ENCODE data around the gene THNSL1. TPM values are rescaled to one million over a fixed set of nuclear protein-coding genes. Genes with fewer than 3 reads are reported as not detected.

Gene THNSL1
- total RNA-seq, 6 experiments from 2014 or later = 4.9 to 13.6 (median 7.6) TPM

- H3K27me3 ChIP-seq = no peaks in the 10 kb centered on the region
- H3K36me3 ChIP-seq = no peaks in the 10 kb centered on the region
- peak in 3 of 4 donors; percentile 2 to 23 (median 15) for ATAC-seq
- H3K4me3 ChIP-seq = peak overlapping the region; percentile 8 to 45 (median 44)
- peaks cover 0 to 23% (median 0%) of the 10 kb centered on the region in 4 donors for H3K4me1 ChIP-seq
- 53% methylated on average over 11 of the region's 11 CpGs for WGBS (ENCODE audit: insufficient coverage, low coverage, low lambda C conversion rate, missing lambda C conversion rate)
- peak overlapping the region; percentile 83 to 99 (median 97) for H3K27ac ChIP-seq
- no peak for TF ChIP-seq POLR2A (IDR thresholded peaks at IDR 0.05)
- TF ChIP-seq CTCF (IDR thresholded peaks at IDR 0.05) = no peak
- intact Hi-C loops (cut with DNase I) = no loop called here
- no peaks in the 10 kb centered on the region for H3K9me3 ChIP-seq
- DNase-seq = no peak
These were observed 45.5 kb downstream of the THNSL1 start for GRCh38 chr10:25061711-25062449.

GRCh38 chr10:25063157-25063556, 46.7 kb downstream of the THNSL1 start:
- no CpG with 5 or more reads among the region's 1 CpG for WGBS (ENCODE audit: insufficient coverage, low coverage, low lambda C conversion rate, missing lambda C conversion rate)
- intact Hi-C loops (cut with DNase I) = no loop called here
- Histone ChIP-seq H3K4me1 (peaks cover 0 to 22% (median 0%) of the 10 kb centered on the region in 4 donors), H3K36me3 (no peaks in the 10 kb centered on the region), H3K27me3 (no peaks in the 10 kb centered on the region), H3K4me3 (no peak overlapping the region), H3K27ac (peak overlapping the region in 2 of 3 donors; percentile 97 to 99), H3K9me3 (no peaks in the 10 kb centered on the region)
- ATAC-seq (no peak), DNase-seq (no peak)
- no peak for TF ChIP-seq POLR2A (IDR thresholded peaks at IDR 0.05)
- no peak for TF ChIP-seq CTCF (IDR thresholded peaks at IDR 0.05)

GRCh38 chr10:25063644-25064043, 47.2 kb downstream of the THNSL1 start:
- no peak for DNase-seq
- Histone ChIP-seq H3K27ac (no peak overlapping the region), H3K4me3 (no peak overlapping the region), H3K9me3 (no peaks in the 10 kb centered on the region), H3K27me3 (no peaks in the 10 kb centered on the region), H3K4me1 (peaks cover 0 to 22% (median 0%) of the 10 kb centered on the region in 4 donors), H3K36me3 (no peaks in the 10 kb centered on the region)
- WGBS (ENCODE audit: insufficient coverage, low coverage, low lambda C conversion rate, missing lambda C conversion rate) = 98% methylated on average over 5 of the region's 8 CpGs
- ATAC-seq = no peak
- TF ChIP-seq POLR2A (IDR thresholded peaks at IDR 0.05) = no peak
- no peak for TF ChIP-seq CTCF (IDR thresholded peaks at IDR 0.05)
- intact Hi-C loops (cut with DNase I) = no loop called here

GRCh38 chr10:25064401-25064800, 48.0 kb downstream of the THNSL1 start:
- 92% methylated on average over 2 of the region's 2 CpGs for WGBS (ENCODE audit: insufficient coverage, low coverage, low lambda C conversion rate, missing lambda C conversion rate)
- H3K27me3 ChIP-seq = no peaks in the 10 kb centered on the region
- intact Hi-C loops (cut with DNase I) = no loop called here
- no peaks in the 10 kb centered on the region for H3K36me3 ChIP-seq
- ATAC-seq = no peak
- H3K27ac ChIP-seq = no peak overlapping the region
- no peak overlapping the region for H3K4me3 ChIP-seq
- DNase-seq = no peak
- TF ChIP-seq CTCF (IDR thresholded peaks at IDR 0.05) (no peak), POLR2A (IDR thresholded peaks at IDR 0.05) (no peak)
- no peaks in the 10 kb centered on the region for H3K9me3 ChIP-seq
- H3K4me1 ChIP-seq = peaks cover 0 to 20% (median 0%) of the 10 kb centered on the region in 4 donors
